ENCODE measurements around the gene ZNF225. TPM values are rescaled to one million over a fixed set of nuclear protein-coding genes. Genes with fewer than 3 reads are reported as not detected.

The ZNF225 gene
- total RNA-seq, 2 experiments from 2014 or later, result 2.4 to 6.1 TPM

DNA sequence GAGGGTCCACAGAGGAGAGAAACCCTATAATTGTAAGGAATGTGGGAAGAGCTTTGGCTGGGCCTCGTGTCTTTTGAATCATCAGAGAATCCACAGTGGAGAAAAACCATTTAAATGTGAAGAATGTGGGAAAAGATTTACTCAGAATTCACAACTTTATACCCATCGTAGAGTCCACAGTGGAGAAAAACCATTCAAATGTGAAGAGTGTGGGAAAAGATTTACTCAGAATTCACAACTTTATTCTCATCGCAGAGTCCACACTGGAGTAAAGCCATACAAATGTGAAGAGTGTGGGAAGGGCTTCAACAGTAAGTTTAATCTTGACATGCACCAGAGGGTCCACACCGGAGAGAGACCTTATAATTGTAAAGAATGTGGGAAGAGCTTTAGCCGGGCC lies 18.8 kb downstream of the ZNF225 start:
- H3K4me2 ChIP-seq (ENCODE audit: low read length), result no peak overlapping the region
- peaks cover 26% of the 10 kb centered on the region for H3K36me3 ChIP-seq (ENCODE audit: insufficient read depth, low read length)
- DNase-seq (ENCODE audit: low spot score), result no peak
- H3K4me3 ChIP-seq (ENCODE audit: low read depth, low read length, poor library complexity, severe bottlenecking), result no peak overlapping the region
- intact Hi-C loops (cut with micrococcal nuclease; ENCODE audit: unreplicated experiment), result no loop called here
- H3K27ac ChIP-seq (ENCODE audit: low read depth, low read length, poor library complexity, severe bottlenecking), result no peak overlapping the region
- no peak overlapping the region for H2AFZ ChIP-seq (ENCODE audit: low read length)
- ChIA-PET POLR2A (interaction anchor here (0.6 kb wide), 1 partner anchor 33 kb away, joined by 4 read pairs; no protein-coding TSS in a partner anchor), CTCF (ENCODE audit: unreplicated experiment) (no interaction called here)
- BruUV-seq (replicated peaks), result no TSS peak
- no peaks in the 10 kb centered on the region for H3K4me1 ChIP-seq (ENCODE audit: insufficient read depth, low read length, poor library complexity, severe bottlenecking)
- no peaks in the 10 kb centered on the region for H3K79me2 ChIP-seq (ENCODE audit: insufficient read depth, low read depth, low read length)
- no peaks in the 10 kb centered on the region for H3K9me3 ChIP-seq (ENCODE audit: low read length)
- H4K20me1 ChIP-seq (ENCODE audit: insufficient read depth, low read length), result no peaks in the 10 kb centered on the region
- TF ChIP-seq EZH2phosphoT487 (IDR thresholded peaks at IDR 0.05; ENCODE audit: borderline replicate concordance, low read depth, low read length), result no peak
- TF ChIP-seq, protein P1, sequence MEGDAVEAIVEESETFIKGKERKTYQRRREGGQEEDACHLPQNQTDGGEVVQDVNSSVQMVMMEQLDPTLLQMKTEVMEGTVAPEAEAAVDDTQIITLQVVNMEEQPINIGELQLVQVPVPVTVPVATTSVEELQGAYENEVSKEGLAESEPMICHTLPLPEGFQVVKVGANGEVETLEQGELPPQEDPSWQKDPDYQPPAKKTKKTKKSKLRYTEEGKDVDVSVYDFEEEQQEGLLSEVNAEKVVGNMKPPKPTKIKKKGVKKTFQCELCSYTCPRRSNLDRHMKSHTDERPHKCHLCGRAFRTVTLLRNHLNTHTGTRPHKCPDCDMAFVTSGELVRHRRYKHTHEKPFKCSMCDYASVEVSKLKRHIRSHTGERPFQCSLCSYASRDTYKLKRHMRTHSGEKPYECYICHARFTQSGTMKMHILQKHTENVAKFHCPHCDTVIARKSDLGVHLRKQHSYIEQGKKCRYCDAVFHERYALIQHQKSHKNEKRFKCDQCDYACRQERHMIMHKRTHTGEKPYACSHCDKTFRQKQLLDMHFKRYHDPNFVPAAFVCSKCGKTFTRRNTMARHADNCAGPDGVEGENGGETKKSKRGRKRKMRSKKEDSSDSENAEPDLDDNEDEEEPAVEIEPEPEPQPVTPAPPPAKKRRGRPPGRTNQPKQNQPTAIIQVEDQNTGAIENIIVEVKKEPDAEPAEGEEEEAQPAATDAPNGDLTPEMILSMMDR (conservative IDR thresholded peaks at IDR 0.05; ENCODE audit: low read length), result no peak
- H3K9me2 ChIP-seq (ENCODE audit: insufficient read depth, low read length), result no peaks in the 10 kb centered on the region

GRCh38 chr19:44141191-44142058 lies 28.2 kb downstream of the ZNF225 start, which contains the start of gene ZNF234:
Gene ZNF234, plus strand, starts transcription at chr19:44141554. Its CDS starts 3,079 bp downstream, at chr19:44144633.
- TF ChIP-seq EZH2phosphoT487 (IDR thresholded peaks at IDR 0.05; ENCODE audit: borderline replicate concordance, low read depth, low read length), result no peak
- TF ChIP-seq, protein P1 (conservative IDR thresholded peaks at IDR 0.05; ENCODE audit: low read length), result no peak
- no peaks in the 10 kb centered on the region for H4K20me1 ChIP-seq (ENCODE audit: insufficient read depth, low read length)
- intact Hi-C loops (cut with micrococcal nuclease; ENCODE audit: unreplicated experiment), result no loop called here
- H3K9me3 ChIP-seq (ENCODE audit: low read length), result no peaks in the 10 kb centered on the region
- no peak for DNase-seq (ENCODE audit: low spot score)
- no peaks in the 10 kb centered on the region for H3K4me1 ChIP-seq (ENCODE audit: insufficient read depth, low read length, poor library complexity, severe bottlenecking)
- H2AFZ ChIP-seq (ENCODE audit: low read length), result no peak within 1 kb of the TSS
- H3K36me3 ChIP-seq (ENCODE audit: insufficient read depth, low read length), result no peaks in the 10 kb centered on the region
- H3K27ac ChIP-seq (ENCODE audit: low read depth, low read length, poor library complexity, severe bottlenecking), result no peak within 1 kb of the TSS
- H3K9me2 ChIP-seq (ENCODE audit: insufficient read depth, low read length), result no peaks in the 10 kb centered on the region
- POLR2A ChIA-PET, result no interaction called here
- CTCF ChIA-PET (ENCODE audit: unreplicated experiment), result no interaction called here
- no peak within 1 kb of the TSS for H3K4me3 ChIP-seq (ENCODE audit: low read depth, low read length, poor library complexity, severe bottlenecking)
- no peaks in the 10 kb centered on the region for H3K79me2 ChIP-seq (ENCODE audit: insufficient read depth, low read depth, low read length)
- BruUV-seq (replicated peaks), result no TSS peak
- H3K4me2 ChIP-seq (ENCODE audit: low read length), result no peak within 1 kb of the TSS

- no peak for DNase-seq (ENCODE audit: low spot score)
- TF ChIP-seq, protein P1 (conservative IDR thresholded peaks at IDR 0.05; ENCODE audit: low read length), result no peak
- TF ChIP-seq EZH2phosphoT487 (IDR thresholded peaks at IDR 0.05; ENCODE audit: borderline replicate concordance, low read depth, low read length), result no peak
- Histone ChIP-seq H3K36me3 (ENCODE audit: insufficient read depth, low read length) (no peaks in the 10 kb centered on the region), H3K4me1 (ENCODE audit: insufficient read depth, low read length, poor library complexity, severe bottlenecking) (no peaks in the 10 kb centered on the region), H4K20me1 (ENCODE audit: insufficient read depth, low read length) (no peaks in the 10 kb centered on the region), H3K9me3 (ENCODE audit: low read length) (no peaks in the 10 kb centered on the region), H3K9me2 (ENCODE audit: insufficient read depth, low read length) (no peaks in the 10 kb centered on the region), H3K4me2 (ENCODE audit: low read length) (no peak overlapping the region), H3K4me3 (ENCODE audit: low read depth, low read length, poor library complexity, severe bottlenecking) (no peak overlapping the region), H3K27ac (ENCODE audit: low read depth, low read length, poor library complexity, severe bottlenecking) (no peak overlapping the region), H3K79me2 (ENCODE audit: insufficient read depth, low read depth, low read length) (no peaks in the 10 kb centered on the region), H2AFZ (ENCODE audit: low read length) (no peak overlapping the region)
- intact Hi-C loops (cut with micrococcal nuclease; ENCODE audit: unreplicated experiment), result no loop called here
- no TSS peak for BruUV-seq (replicated peaks)
- ChIA-PET CTCF (ENCODE audit: unreplicated experiment) (no interaction called here), POLR2A (no interaction called here)
Observed at GRCh38 chr19:44142059-44142433, 28.8 kb downstream of the ZNF225 start.
